Activated T-helper 17 cell treated with anti-CD3 and anti-CD28 coated beads, Interleukin-2, amount 50 U/mL, for 72 hours (primary cell): Measurements from ENCODE around the gene SYNGR1. TPM values are rescaled to one million over a fixed set of nuclear protein-coding genes. Genes with fewer than 3 reads are reported as not detected.
"Not testable (repeated sequence)": the region's sequence is repeated elsewhere in the genome, so short reads cannot be mapped to it uniquely, and the experiment has no call there.

Experiments used
- ATAC-seq: fragments of 150-1000 bp; cut with Tn5 transposase; replicated peaks from 2 replicates; pipeline ENCODE4 v1.10.0; 2021; ENCODE audit warnings: mild to moderate bottlenecking, moderate library complexity
- H3K27ac Mint-ChIP-seq: one replicate; pipeline ENCODE4 v1.8.0; 2022; ENCODE audit warnings: mixed read lengths
- H3K27me3 Mint-ChIP-seq: one replicate; pipeline ENCODE4 v1.8.0; 2022; ENCODE audit warnings: mixed read lengths
- H3K36me3 Mint-ChIP-seq: one replicate; pipeline ENCODE4 v1.8.0; 2022; ENCODE audit warnings: low read depth, mild to moderate bottlenecking, mixed read lengths
- H3K4me1 Mint-ChIP-seq: one replicate; pipeline ENCODE4 v1.8.0; 2022; ENCODE audit warnings: mixed read lengths
- H3K4me3 Mint-ChIP-seq: one replicate; pipeline ENCODE4 v1.8.0; 2022; ENCODE audit warnings: mild to moderate bottlenecking, mixed read lengths
- H3K9me3 Mint-ChIP-seq: one replicate; pipeline ENCODE4 v1.8.0; 2022; ENCODE audit warnings: mixed read lengths
- total RNA-seq, 2 donors: library from RNA; stranded (reverse); gene quantifications; one replicate each; pipeline ENCODE4 v1.2.3, GENCODE V29; 2022

SYNGR1 gene
- total RNA-seq, 2 donors from 2014 or later: not detected

DNA sequence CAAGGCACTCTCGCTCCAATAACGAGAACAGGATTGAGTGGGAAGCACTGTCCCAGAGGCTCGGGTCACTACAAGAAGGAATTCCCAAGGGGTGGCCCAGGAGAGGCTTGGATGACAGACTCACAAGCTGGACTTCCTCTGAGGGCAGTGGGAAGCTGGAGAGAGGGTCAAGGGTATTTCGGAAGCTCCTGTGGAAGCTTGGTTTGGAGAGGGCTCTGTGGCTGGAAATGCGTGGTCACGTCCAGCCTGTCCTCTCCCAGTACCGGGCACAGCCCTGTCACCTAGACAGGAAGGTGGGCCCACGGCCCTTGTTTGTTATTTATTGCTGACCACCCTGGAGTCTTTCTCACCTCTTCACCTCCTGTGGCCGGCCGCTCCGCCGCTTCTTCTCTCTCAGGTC lies 5.3 kb downstream of the SYNGR1 start:
- no peak for ATAC-seq

GRCh38 chr22:39355805-39356204 lies 6.0 kb downstream of the SYNGR1 start:
- not testable (repeated sequence) for H3K27ac Mint-ChIP-seq, H3K36me3 Mint-ChIP-seq, H3K4me3 Mint-ChIP-seq, ATAC-seq, H3K4me1 Mint-ChIP-seq, H3K27me3 Mint-ChIP-seq, H3K9me3 Mint-ChIP-seq

More for the DNA sequence above, 5.3 kb downstream of the SYNGR1 start:
- no peaks in the 10 kb centered on the region for H3K4me1 Mint-ChIP-seq
- H3K4me3 Mint-ChIP-seq: no peak overlapping the region
- H3K27ac Mint-ChIP-seq: no peak overlapping the region
- no peaks in the 10 kb centered on the region for H3K36me3 Mint-ChIP-seq
- peaks cover 5% of the 10 kb centered on the region for H3K27me3 Mint-ChIP-seq
- no peaks in the 10 kb centered on the region for H3K9me3 Mint-ChIP-seq

DNA sequence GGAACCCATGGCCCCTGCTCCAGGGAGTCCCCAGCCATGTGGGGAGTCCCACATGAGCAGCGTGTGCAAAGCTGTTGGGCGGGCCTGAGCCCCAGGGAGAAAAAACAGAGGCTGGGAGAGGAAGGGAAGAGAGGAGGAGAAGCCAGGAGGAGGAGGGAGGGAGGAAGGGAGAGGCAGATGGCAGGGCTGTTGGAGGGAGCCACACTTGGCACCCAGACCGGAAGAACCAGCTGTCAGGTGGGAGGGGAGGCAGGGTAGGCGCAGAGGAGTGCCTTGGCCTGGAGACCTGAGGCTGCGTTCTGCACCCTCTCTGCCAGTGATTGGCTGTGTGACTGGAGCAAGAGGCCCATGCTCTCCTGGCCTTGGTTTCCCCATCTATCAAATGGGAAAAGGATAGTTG lies 6.7 kb downstream of the SYNGR1 start:
- ATAC-seq: no peak
- no peaks in the 10 kb centered on the region for H3K27me3 Mint-ChIP-seq
- H3K27ac Mint-ChIP-seq: no peak overlapping the region
- H3K4me1 Mint-ChIP-seq: no peaks in the 10 kb centered on the region
- no peak overlapping the region for H3K4me3 Mint-ChIP-seq
- H3K36me3 Mint-ChIP-seq: no peaks in the 10 kb centered on the region
- H3K9me3 Mint-ChIP-seq: no peaks in the 10 kb centered on the region

DNA sequence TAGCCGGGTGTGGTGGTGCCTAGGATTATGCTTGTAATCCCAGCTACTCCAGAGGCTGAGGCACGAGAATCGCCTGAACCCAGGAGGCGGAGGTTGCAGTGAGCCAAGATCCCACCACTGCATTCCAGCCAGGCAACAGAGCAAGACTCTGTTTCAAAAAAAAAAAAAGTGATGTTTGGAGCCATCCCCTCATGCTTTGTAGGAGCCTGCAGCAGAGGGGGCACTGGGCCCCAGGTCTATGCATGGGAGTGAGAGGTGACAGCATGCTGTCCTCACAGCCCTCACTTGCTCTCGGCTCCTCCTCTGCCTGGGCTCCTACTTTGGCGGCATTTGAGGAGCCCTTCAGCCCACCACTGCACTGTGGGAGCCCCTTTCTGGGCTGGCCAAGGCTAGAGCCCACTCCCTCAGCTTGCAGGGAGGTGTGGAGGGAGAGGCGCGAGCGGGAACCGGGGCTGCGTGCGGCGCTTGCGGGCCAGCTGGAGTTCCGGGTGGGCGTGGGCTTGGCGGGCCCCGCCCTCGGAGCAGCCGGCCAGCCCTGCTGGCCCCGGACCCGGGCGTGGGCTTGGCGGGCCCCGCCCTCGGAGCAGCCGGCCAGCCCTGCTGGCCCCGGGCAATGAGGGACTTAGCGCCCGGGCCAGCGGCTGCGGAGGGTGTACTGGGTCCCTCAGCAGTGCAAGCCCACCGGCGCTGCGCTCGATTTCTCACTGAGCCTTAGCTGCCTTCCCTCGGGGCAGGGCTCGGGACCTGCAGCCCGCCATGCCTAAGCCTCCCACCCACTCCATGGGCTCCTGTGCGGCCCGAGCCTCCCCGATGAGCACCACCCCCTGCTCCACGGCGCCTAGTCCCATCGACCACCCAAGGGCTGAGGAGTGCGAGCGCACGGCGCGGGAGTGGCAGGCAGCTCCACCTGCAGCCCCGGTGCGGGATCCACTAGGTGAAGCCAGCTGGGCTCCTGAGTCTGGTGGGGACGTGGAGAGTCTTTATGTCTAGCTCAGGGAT lies 7.6 kb downstream of the SYNGR1 start:
- H3K36me3 Mint-ChIP-seq, H3K27ac Mint-ChIP-seq, H3K27me3 Mint-ChIP-seq, H3K4me3 Mint-ChIP-seq, ATAC-seq, H3K4me1 Mint-ChIP-seq, H3K9me3 Mint-ChIP-seq: not testable (repeated sequence)

DNA sequence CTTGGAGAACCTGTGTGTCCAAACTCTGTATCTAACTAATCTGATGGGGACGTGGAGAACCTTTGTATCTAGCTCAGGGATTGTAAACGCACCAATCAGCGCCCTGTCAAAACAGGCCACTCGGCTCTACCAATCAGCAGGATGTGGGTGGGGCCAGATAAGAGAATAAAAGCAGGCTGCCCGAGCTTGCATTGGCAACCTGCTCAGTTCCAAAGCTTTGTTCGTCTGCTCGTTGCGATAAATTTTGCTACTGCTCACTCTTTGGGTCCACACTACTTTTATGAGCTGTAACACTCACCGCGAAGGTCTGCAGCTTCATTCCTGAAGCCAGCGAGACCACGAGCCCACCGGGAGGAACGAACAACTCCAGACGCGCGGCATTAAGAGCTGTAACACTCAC lies 8.4 kb downstream of the SYNGR1 start:
- not testable (repeated sequence) for H3K36me3 Mint-ChIP-seq, H3K27ac Mint-ChIP-seq, H3K4me1 Mint-ChIP-seq, H3K4me3 Mint-ChIP-seq, H3K27me3 Mint-ChIP-seq, ATAC-seq, H3K9me3 Mint-ChIP-seq

DNA sequence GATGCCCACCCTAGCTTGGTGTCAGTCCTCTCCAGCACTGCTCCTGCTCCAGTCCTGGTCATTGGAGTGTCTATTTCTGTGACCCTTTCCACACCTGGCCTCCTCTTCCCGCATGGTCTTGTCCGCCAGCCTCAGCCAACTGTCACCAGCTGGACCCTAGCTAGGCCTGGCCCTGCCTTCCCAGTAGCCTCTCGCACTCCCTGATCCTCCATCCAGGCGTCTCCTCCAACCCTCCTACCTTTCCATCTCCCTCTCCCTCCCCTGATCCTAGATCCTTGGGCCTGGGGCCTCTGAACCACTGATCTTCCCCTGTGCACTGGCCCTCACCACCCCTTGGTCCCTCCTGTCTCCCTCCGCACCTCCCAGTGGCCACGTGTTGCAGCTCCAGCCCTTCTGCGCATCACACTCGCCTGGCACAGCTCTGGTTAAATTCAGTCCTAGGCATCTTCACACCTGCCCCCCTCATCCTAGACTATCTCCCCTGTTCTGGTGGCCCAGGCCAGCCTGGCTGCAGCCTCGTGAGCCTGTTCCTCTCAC lies 9.9 kb downstream of the SYNGR1 start:
- ATAC-seq: no peak
- Mint-ChIP-seq H3K36me3 (no peaks in the 10 kb centered on the region), H3K4me3 (no peak overlapping the region), H3K9me3 (no peaks in the 10 kb centered on the region), H3K27me3 (no peaks in the 10 kb centered on the region), H3K4me1 (no peaks in the 10 kb centered on the region), H3K27ac (peak overlapping the region; percentile 28)

- Mint-ChIP-seq H3K27me3 (no peaks in the 10 kb centered on the region), H3K4me1 (no peaks in the 10 kb centered on the region), H3K9me3 (no peaks in the 10 kb centered on the region), H3K36me3 (no peaks in the 10 kb centered on the region), H3K27ac (peak overlapping the region; percentile 28), H3K4me3 (no peak overlapping the region)
- ATAC-seq: no peak
Observed at GRCh38 chr22:39360242-39360641, 10.5 kb downstream of the SYNGR1 start.

DNA sequence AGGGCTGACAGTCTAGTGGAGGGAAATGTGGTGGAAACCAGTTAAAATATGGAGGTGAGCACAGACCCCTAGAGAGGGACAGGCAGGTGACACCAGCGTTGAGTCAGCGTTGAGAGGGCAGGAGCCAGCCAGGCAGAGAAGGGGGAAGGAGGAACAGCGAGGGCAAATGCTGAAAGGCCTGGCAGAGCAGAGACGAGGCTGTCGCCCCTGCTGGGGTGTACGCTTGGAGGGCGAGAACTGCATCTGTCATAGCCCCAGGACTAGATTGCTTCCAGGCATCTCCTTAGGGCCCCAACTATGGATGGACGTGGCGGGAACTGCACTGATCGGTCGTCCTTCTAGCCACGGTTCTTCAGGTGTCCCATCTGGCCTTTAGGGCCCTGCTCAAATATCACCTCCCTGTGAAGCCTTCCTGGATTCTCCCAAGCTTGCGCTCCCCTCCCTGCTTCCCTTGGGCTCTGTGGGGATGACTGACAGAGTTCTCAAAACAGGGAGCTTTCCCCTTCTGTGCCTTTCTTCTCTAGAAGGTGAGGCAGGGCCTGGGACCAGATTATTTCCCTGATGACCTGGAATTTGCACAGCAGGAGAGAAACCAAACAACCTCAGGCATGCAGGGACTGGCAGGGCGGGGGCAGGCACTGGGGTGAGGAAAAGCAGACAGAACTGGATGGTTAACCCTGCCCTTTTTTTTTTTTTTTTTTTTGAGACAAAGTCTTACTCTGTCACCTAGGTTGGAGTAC lies 11.1 kb downstream of the SYNGR1 start:
- Mint-ChIP-seq H3K27me3 (no peaks in the 10 kb centered on the region), H3K9me3 (no peaks in the 10 kb centered on the region), H3K27ac (no peak overlapping the region), H3K4me1 (no peaks in the 10 kb centered on the region), H3K4me3 (no peak overlapping the region), H3K36me3 (no peaks in the 10 kb centered on the region)
- ATAC-seq: no peak

- no peak overlapping the region for H3K27ac Mint-ChIP-seq
- no peaks in the 10 kb centered on the region for H3K9me3 Mint-ChIP-seq
Observed at GRCh38 chr22:39361496-39361895, 11.7 kb downstream of the SYNGR1 start.

DNA sequence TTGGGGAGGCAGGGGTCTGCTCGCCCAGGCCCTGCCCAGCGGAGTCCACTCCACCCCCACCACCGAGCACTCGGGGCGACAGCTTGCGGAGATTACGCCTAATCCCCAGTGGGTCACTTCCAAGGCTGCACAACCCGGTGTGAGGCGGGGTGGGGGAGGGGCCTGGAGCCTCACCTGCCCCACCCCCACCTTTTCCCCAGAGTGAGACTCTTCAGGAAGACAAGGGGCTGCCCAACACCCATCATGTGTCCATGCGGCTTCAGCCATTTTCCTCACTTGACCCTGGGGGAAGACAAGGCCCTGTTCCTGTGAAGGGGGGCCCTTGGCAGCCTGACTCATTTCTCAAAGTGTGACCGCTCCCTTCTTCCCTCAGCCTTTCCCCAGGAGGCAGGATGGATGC lies 12.5 kb downstream of the SYNGR1 start:
- Mint-ChIP-seq H3K27ac (no peak overlapping the region), H3K27me3 (no peaks in the 10 kb centered on the region)

More at GRCh38 chr22:39361496-39361895, 11.7 kb downstream of the SYNGR1 start:
- Mint-ChIP-seq H3K36me3 (no peaks in the 10 kb centered on the region), H3K4me3 (no peak overlapping the region), H3K4me1 (peaks cover under 1% of the 10 kb centered on the region), H3K27me3 (no peaks in the 10 kb centered on the region)
- no peak for ATAC-seq

DNA sequence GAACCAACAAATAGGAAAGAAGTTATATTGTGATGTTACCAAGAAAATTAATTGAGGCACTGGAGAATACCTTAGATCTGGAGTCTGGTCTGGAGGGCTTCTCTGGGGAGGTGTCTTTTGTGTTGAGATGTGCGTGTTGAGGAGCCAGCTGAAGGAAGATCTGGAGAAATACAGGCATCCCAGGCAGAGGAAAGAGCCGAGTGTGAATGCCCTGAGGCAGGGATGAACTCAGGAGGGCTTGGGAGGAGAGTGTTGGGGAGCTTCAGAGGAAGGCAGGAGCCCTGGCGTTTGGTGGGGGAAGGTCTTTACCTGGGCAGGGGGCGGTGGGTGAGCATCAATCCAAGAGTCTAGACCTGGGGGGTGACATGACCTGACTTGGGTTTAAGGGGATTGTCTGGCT lies 13.1 kb downstream of the SYNGR1 start:
- peaks cover 5% of the 10 kb centered on the region for H3K4me1 Mint-ChIP-seq
- H3K27ac Mint-ChIP-seq: peak overlapping the region; percentile 49
- H3K27me3 Mint-ChIP-seq: no peaks in the 10 kb centered on the region
- no peak overlapping the region for H3K4me3 Mint-ChIP-seq
- no peak for ATAC-seq
- H3K9me3 Mint-ChIP-seq: no peaks in the 10 kb centered on the region
- H3K36me3 Mint-ChIP-seq: no peaks in the 10 kb centered on the region

More for the DNA sequence above, 12.5 kb downstream of the SYNGR1 start:
- no peaks in the 10 kb centered on the region for H3K36me3 Mint-ChIP-seq
- no peak overlapping the region for H3K4me3 Mint-ChIP-seq
- peaks cover 5% of the 10 kb centered on the region for H3K4me1 Mint-ChIP-seq
- no peaks in the 10 kb centered on the region for H3K9me3 Mint-ChIP-seq
- no peak for ATAC-seq

- Mint-ChIP-seq H3K27me3 (no peaks in the 10 kb centered on the region), H3K4me1 (peaks cover 5% of the 10 kb centered on the region), H3K36me3 (no peaks in the 10 kb centered on the region), H3K9me3 (no peaks in the 10 kb centered on the region), H3K4me3 (no peak overlapping the region), H3K27ac (peak overlapping the region; percentile 21)
- ATAC-seq: no peak
Observed at GRCh38 chr22:39363751-39364515, 14.1 kb downstream of the SYNGR1 start.

DNA sequence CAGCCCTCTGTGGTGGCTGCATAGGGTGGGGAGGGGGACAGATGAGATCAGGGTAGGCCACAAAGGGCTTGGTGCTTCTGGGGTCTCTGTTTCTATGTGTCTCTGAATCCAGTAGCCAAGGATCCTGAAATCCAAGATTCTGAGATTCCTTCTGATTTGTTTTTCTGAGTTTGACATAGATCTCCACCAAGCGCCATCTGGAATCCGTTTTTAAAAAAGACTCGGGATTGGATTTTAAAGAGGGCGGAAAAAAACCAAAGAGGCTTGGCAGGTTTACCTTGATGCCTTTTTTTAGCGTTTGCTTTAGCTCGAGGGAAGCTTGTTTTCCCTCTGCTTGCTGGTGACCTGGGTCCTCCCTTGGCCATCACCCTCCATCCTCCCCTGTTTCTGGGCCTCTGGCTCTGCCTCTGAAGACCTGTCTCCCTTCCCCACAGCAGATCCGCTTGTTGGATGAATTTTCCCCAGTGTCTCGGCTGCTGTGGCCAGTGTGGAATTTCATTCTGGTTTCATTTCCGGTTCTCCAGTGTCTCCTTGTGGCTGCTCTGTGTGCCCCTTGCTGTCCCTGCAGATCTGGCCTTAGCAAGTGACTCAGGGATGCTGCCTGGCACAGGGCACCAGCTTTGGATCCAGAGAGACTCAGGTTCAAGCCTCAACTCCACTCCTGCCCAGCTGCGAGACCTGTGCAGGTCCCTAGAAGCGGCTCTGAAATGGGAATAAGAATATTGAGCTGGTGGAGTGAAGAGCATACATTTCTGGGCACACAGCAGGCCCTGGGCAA lies 15.1 kb downstream of the SYNGR1 start:
- H3K36me3 Mint-ChIP-seq: no peaks in the 10 kb centered on the region
- H3K27me3 Mint-ChIP-seq: no peaks in the 10 kb centered on the region
- H3K4me1 Mint-ChIP-seq: peaks cover 10% of the 10 kb centered on the region
- H3K9me3 Mint-ChIP-seq: no peaks in the 10 kb centered on the region
- no peak overlapping the region for H3K4me3 Mint-ChIP-seq
- ATAC-seq: no peak
- peak overlapping the region; percentile 21 for H3K27ac Mint-ChIP-seq

- ATAC-seq: no peak
- Mint-ChIP-seq H3K4me1 (peaks cover 10% of the 10 kb centered on the region), H3K27me3 (no peaks in the 10 kb centered on the region), H3K4me3 (no peak overlapping the region), H3K36me3 (no peaks in the 10 kb centered on the region), H3K27ac (no peak overlapping the region), H3K9me3 (no peaks in the 10 kb centered on the region)
Observed at GRCh38 chr22:39365492-39365780, 15.6 kb downstream of the SYNGR1 start.
